Thoracic aorta (tissue), 2 donors: ENCODE measurements around the gene VTN. TPM values are rescaled to one million over a fixed set of nuclear protein-coding genes. Genes with fewer than 3 reads are reported as not detected.

Source experiments
- ATAC-seq: fragments of 150-250 bp; one replicate; pipeline ENCODE4 v1.8.0; 2017; ENCODE audit warnings: low read depth; ENCODE audit not compliant: insufficient number of reproducible peaks, low FRiP score
- DNase-seq: peaks from one replicate; pipeline ENCODE4 v3.0.0-alpha.2; 2020; ENCODE audit warnings: low spot score
- H3K27ac ChIP-seq, 2 donors: fragments of 200-600 bp; sonication (generic); 1 replicate in 1 of 2; 2 replicates in 1 of 2; pipeline ENCODE4 v1.5.1; 2016; ENCODE audit warnings: mild to moderate bottlenecking in 2 of 2, moderate library complexity in 2 of 2
- H3K27me3 ChIP-seq: fragments of 200-600 bp; sonication (generic); replicated peaks from 2 replicates; pipeline ENCODE4 v1.6.0; 2016; ENCODE audit warnings: mild to moderate bottlenecking; ENCODE audit not compliant: insufficient read depth
- H3K36me3 ChIP-seq: fragments of 200-600 bp; sonication (generic); one replicate; pipeline ENCODE4 v1.5.1; 2016
- H3K4me1 ChIP-seq, 2 donors: fragments of 200-600 bp; sonication (generic); 1 replicate in 1 of 2; 2 replicates in 1 of 2; pipeline versions ENCODE4 v1.5.1 to v1.6.0; 2016; ENCODE audit warnings: low read depth in 2 of 2, mild to moderate bottlenecking in 1 of 2; ENCODE audit not compliant: control insufficient read depth in 1 of 2
- H3K4me3 ChIP-seq: fragments of 200-600 bp; sonication (generic); 2 replicates; pipeline ENCODE4 v1.5.1; 2016; ENCODE audit warnings: mild to moderate bottlenecking
- H3K9me3 ChIP-seq: fragments of 200-600 bp; sonication (generic); 2 replicates; pipeline ENCODE4 v1.5.1; 2016
- total RNA-seq, 2 donors: library from RNA; depleted of rRNA; stranded (reverse); fragments of >200 nt; gene quantifications; one replicate each; pipeline versions ENCODE4 v1.1.0 to v1.2.3, GENCODE V29; 2016
- TF ChIP-seq, protein P1 (sequence below): fragments of 200-600 bp; sonication (generic); IDR thresholded peaks from one replicate; pipeline ENCODE4 v1.5.1; 2019; ENCODE audit warnings: antibody characterized with exemption

Gene VTN
- total RNA-seq, 2 donors from 2014 or later = 1.1 to 3.1 TPM

DNA sequence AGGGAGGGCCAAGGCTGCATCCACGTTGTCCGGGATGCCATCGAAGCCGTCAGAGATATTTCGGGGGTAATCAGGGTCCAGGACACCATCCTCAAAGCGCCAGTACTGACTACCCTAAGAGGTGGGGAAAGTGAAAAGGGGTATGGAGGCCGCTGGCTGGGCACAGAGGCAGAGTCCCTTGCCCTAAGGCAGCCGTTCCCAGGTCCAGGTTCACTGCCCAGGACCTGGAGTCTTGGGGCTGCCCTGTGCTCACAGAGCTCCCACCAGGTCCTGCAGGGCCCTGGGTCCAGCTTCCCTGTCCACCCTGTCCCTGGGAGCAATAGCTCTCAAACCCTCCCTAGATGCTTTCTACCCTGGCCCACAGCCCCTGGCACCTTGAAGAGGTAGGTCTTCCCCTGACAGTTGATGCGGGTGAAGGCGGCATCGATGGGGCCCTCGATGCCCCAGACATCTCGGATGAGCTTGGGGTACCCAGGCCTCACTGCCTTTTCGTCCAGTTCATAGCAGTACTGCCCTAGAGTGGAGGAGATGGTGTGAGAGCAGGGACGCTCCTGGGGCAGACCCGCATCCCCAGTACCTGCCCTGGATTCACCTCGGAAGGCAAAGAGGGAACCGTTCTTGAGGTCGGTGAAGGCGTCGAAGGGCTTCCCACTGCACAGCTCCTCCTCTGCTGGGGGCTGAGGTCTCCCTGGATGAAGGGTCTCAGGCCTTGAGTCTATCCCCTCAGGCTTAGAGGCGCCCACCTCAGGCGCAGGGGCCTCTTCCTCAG, 1.0 kb downstream of the VTN start:
- TF ChIP-seq, protein P1, sequence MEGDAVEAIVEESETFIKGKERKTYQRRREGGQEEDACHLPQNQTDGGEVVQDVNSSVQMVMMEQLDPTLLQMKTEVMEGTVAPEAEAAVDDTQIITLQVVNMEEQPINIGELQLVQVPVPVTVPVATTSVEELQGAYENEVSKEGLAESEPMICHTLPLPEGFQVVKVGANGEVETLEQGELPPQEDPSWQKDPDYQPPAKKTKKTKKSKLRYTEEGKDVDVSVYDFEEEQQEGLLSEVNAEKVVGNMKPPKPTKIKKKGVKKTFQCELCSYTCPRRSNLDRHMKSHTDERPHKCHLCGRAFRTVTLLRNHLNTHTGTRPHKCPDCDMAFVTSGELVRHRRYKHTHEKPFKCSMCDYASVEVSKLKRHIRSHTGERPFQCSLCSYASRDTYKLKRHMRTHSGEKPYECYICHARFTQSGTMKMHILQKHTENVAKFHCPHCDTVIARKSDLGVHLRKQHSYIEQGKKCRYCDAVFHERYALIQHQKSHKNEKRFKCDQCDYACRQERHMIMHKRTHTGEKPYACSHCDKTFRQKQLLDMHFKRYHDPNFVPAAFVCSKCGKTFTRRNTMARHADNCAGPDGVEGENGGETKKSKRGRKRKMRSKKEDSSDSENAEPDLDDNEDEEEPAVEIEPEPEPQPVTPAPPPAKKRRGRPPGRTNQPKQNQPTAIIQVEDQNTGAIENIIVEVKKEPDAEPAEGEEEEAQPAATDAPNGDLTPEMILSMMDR = no peak
- no peaks in the 10 kb centered on the region for H3K27me3 ChIP-seq
- DNase-seq = no peak
- no peak overlapping the region for H3K4me3 ChIP-seq
- H3K9me3 ChIP-seq = no peaks in the 10 kb centered on the region
- peaks cover 11 to 28% of the 10 kb centered on the region in 2 donors for H3K4me1 ChIP-seq
- ATAC-seq = no peak
- no peak overlapping the region for H3K27ac ChIP-seq
- peaks cover 3% of the 10 kb centered on the region for H3K36me3 ChIP-seq

DNA sequence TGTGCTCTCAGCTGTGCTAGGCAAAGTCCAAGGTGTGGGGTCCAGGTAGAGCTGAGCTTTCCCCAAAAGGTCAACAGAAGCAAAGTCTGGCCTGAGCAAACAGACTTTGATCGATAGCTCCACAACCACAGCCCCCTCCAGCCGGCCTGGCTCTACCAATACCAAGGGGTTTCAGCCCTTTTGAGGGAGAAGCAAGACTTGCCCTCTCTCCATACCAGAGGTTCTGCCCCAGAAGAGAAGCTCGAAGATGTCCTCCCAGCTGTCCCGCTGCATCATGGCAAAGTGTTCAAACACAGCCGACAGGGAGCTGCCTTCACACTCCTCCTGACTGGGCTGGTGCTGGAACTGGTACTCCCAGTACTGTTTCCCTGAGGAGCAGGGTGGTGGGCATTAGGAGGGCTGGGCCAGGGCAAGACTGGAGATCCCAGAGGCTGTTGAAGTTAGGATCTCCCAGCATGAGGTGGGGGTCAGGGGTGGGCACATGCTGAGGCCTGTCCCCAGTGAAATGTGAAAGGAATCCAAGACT, 1.7 kb downstream of the VTN start:
- no peaks in the 10 kb centered on the region for H3K27me3 ChIP-seq
- H3K4me1 ChIP-seq = peaks cover 9 to 26% of the 10 kb centered on the region in 2 donors
- TF ChIP-seq, protein P1 = no peak
- peaks cover 10% of the 10 kb centered on the region for H3K36me3 ChIP-seq
- H3K9me3 ChIP-seq = no peaks in the 10 kb centered on the region
- no peak overlapping the region for H3K27ac ChIP-seq
- no peak for DNase-seq
- no peak overlapping the region for H3K4me3 ChIP-seq
- ATAC-seq = no peak

DNA sequence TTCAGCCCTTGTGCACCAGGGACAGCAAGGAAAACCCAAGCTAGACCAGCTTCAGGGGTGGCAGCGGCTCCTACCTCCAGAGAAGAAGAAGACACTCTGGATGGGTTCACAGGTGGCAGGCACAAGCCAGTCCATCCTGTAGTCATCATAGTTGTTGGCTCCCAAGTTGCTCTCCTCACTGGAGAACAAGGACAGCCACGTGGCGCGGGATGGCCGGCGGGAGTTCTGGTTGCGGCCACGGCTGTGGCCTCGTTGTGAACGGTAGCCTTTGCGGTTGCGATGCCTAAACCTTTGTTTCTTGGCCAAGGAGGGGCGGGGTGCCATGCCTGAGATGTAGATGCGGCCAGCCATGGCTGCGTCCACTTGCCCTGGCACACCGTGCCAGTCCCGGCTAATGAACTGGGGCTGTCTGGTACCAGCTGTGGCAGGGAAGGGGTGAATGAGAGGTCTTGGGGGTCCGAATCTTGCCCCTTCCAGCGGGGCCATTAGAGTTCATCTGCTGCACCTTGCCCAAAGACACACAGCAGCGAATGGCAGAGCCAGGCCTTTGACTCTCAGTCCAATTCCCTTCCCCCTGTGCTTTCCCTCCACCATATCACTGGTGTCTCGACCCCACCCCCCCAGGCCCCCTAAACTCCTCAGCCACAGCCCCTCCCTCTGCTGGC, 2.3 kb downstream of the VTN start:
- Histone ChIP-seq H3K27me3 (no peaks in the 10 kb centered on the region), H3K9me3 (no peaks in the 10 kb centered on the region), H3K4me3 (no peak overlapping the region), H3K27ac (no peak overlapping the region), H3K36me3 (peaks cover 16% of the 10 kb centered on the region), H3K4me1 (peaks cover 3 to 20% of the 10 kb centered on the region in 2 donors)
- TF ChIP-seq, protein P1 = no peak
- DNase-seq = no peak
- no peak for ATAC-seq

DNA sequence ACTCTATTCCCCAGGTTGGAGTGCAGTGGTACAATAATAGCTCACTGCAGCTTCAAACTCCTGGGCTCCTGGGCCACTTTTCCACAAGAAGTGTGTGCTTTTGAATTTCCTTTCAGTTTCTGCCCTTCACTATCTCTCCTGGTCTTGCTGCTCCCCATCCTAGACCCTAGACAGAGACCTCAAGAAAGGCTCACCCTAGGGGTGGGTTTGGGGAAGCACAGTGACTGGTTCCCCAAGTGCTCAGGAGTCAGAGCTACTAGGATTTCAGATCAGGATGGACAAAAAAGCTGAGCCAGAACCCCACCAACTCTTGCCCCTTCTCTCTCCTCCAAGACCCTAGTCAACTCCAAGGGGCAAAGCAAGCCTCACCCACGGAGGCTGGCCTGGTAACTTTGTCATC, 3.5 kb downstream of the VTN start:
- Histone ChIP-seq H3K9me3 (no peaks in the 10 kb centered on the region), H3K27ac (no peak overlapping the region), H3K4me1 (peaks cover 0 to 14% of the 10 kb centered on the region in 2 donors), H3K27me3 (no peaks in the 10 kb centered on the region), H3K4me3 (no peak overlapping the region), H3K36me3 (peaks cover 27% of the 10 kb centered on the region)
- TF ChIP-seq, protein P1 = no peak
- no peak for ATAC-seq
- DNase-seq = no peak

DNA sequence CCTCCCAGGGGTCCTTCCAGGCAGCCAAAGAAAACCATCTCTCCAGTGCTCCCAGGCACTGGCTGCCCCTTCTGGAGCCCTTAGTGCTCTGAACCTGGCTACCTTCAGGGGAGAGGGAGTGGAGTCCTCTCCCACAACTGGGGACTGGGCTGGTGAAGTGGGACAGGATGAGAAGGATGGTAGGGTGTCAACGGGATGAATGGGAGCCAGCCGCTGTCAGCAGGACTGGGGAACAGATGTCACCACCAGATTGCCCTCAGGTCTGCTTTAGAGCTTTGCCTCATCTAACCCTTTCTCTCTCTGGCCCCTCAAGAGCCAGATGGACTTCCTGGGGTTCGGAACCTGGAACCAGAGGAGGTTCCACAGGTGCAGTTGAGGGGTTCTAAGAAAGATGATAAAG, 4.6 kb downstream of the VTN start:
- H3K27me3 ChIP-seq = no peaks in the 10 kb centered on the region
- H3K9me3 ChIP-seq = no peaks in the 10 kb centered on the region
- peaks cover 0 to 6% of the 10 kb centered on the region in 2 donors for H3K4me1 ChIP-seq
- ATAC-seq (no peak), DNase-seq (no peak)
- no peak overlapping the region for H3K27ac ChIP-seq
- no peak overlapping the region for H3K4me3 ChIP-seq
- peaks cover 37% of the 10 kb centered on the region for H3K36me3 ChIP-seq
- TF ChIP-seq, protein P1 = no peak
